HEK293 (cell line): ENCODE data around the gene TWF2.

ENCODE experiments used
- CTCF ChIA-PET: fragments of 350-600 bp; formaldehyde crosslinking; extraction: SDS; loops from one replicate; lab custom pipeline; 2021; ENCODE audit warnings: antibody characterized with exemption; lab: Yijun Ruan, JAX
- POLR2A ChIA-PET: fragments of 300-600 bp; formaldehyde crosslinking; extraction: SDS; loops from one replicate; lab custom pipeline; 2020; ENCODE audit warnings: antibody characterized with exemption, inconsistent platforms; lab: Yijun Ruan, JAX
- H3K27ac ChIP-seq: fragments of 200-500 bp; sonication (Bioruptor generic); 2 replicates; pipeline ENCODE4 v1.5.1; 2014; ENCODE audit warnings: low read depth, low read length, control low read depth, inconsistent platforms; ENCODE audit errors: extremely low read depth
- H3K36me3 ChIP-seq, 2 experiments: fragments of 200-500 bp in 1 of 2; sonication (Bioruptor generic) in 1 of 2; 1 replicate in 1 of 2; 2 replicates in 1 of 2; pipeline ENCODE4 v1.5.1; 2014 to 2017; ENCODE audit warnings: inconsistent platforms in 2 of 2, low read length in 2 of 2; ENCODE audit not compliant: control insufficient read depth in 2 of 2, insufficient read depth in 1 of 2
- H3K4me1 ChIP-seq: fragments of 200-500 bp; sonication (Bioruptor generic); 2 replicates; pipeline ENCODE4 v1.5.1; 2014; ENCODE audit warnings: mild to moderate bottlenecking, low read length, inconsistent platforms; ENCODE audit not compliant: control insufficient read depth, insufficient read depth
- H3K4me3 ChIP-seq: 2 replicates; pipeline ENCODE4 v1.5.1; 2011; ENCODE audit warnings: low read depth, mild to moderate bottlenecking, control low read depth, low read length, moderate library complexity
- H3K9me3 ChIP-seq: fragments of 200-500 bp; sonication (Bioruptor generic); 2 replicates; pipeline ENCODE4 v1.5.1; 2014; ENCODE audit warnings: low read depth, low read length, inconsistent platforms; ENCODE audit not compliant: control insufficient read depth, insufficient read depth
- ATF2 ChIP-seq: fragments of 450-650 bp; formaldehyde crosslinking; IDR thresholded peaks from 2 replicates; pipeline ENCODE4 v1.5.1; 2016; ENCODE audit warnings: missing biosample characterization, missing genetic modification characterization, low read depth
- GLI2 ChIP-seq: fragments of 450-650 bp; formaldehyde crosslinking; IDR thresholded peaks from 2 replicates; pipeline ENCODE4; 2017; ENCODE audit warnings: missing biosample characterization, missing genetic modification characterization, low read depth, borderline replicate concordance
- MEIS1 ChIP-seq: sonication (generic); formaldehyde crosslinking; IDR thresholded peaks from 2 replicates; pipeline ENCODE4 v1.8.1; 2022; ENCODE audit warnings: missing genetic modification reagents, mild to moderate bottlenecking, borderline replicate concordance
- PRDM2 ChIP-seq: fragments of 450-650 bp; formaldehyde crosslinking; IDR thresholded peaks from 2 replicates; pipeline ENCODE4 v1.5.1; 2016; ENCODE audit warnings: missing biosample characterization, missing genetic modification characterization, borderline replicate concordance
- SP7 ChIP-seq: fragments of 450-650 bp; formaldehyde crosslinking; IDR thresholded peaks from 2 replicates; pipeline ENCODE4 v1.5.1; 2016; ENCODE audit warnings: missing biosample characterization, missing genetic modification characterization
- ZNF155 ChIP-seq: fragments of 450-650 bp; formaldehyde crosslinking; IDR thresholded peaks from 2 replicates; pipeline ENCODE4 v1.5.1; 2016; ENCODE audit warnings: missing biosample characterization, missing genetic modification characterization
- ZNF223 ChIP-seq: fragments of 450-650 bp; formaldehyde crosslinking; IDR thresholded peaks from 2 replicates; pipeline ENCODE4 v1.5.1; 2016; ENCODE audit warnings: missing biosample characterization, missing genetic modification characterization
- ZNF350 ChIP-seq: fragments of 450-650 bp; formaldehyde crosslinking; IDR thresholded peaks from 2 replicates; pipeline ENCODE4 v1.5.0; 2017; ENCODE audit warnings: missing biosample characterization, mild to moderate bottlenecking, missing genetic modification characterization
- ZNF354C ChIP-seq: fragments of 450-650 bp; formaldehyde crosslinking; IDR thresholded peaks from 2 replicates; pipeline ENCODE4 v1.5.1; 2016; ENCODE audit warnings: missing biosample characterization, missing genetic modification characterization, low read depth, borderline replicate concordance
- ZNF580 ChIP-seq: fragments of 450-650 bp; formaldehyde crosslinking; IDR thresholded peaks from 2 replicates; pipeline ENCODE4 v1.5.1; 2016; ENCODE audit warnings: missing biosample characterization, missing genetic modification characterization
- ZNF585B ChIP-seq: fragments of 450-650 bp; formaldehyde crosslinking; IDR thresholded peaks from 2 replicates; pipeline ENCODE4 v1.5.1; 2016; ENCODE audit warnings: missing biosample characterization, missing genetic modification characterization
- ZNF670 ChIP-seq: fragments of 450-650 bp; formaldehyde crosslinking; IDR thresholded peaks from 2 replicates; pipeline ENCODE4 v1.5.1; 2016; ENCODE audit warnings: missing biosample characterization, missing genetic modification characterization, low read depth
- ZNF747 ChIP-seq: fragments of 450-650 bp; formaldehyde crosslinking; IDR thresholded peaks from 2 replicates; pipeline ENCODE4 v1.5.1; 2016; ENCODE audit warnings: missing biosample characterization, missing genetic modification characterization
- ZNF791 ChIP-seq: fragments of 450-650 bp; formaldehyde crosslinking; IDR thresholded peaks from 2 replicates; pipeline ENCODE4 v1.5.1; 2016; ENCODE audit warnings: missing biosample characterization, missing genetic modification characterization
- TF ChIP-seq, protein P1 (sequence below): sonication (generic); formaldehyde crosslinking; IDR thresholded peaks from 2 replicates; pipeline ENCODE4 v1.8.1; 2022; ENCODE audit warnings: mild to moderate bottlenecking, moderate library complexity, missing genetic modification reagents
- TF ChIP-seq, protein P2 (sequence below): fragments of 450-650 bp; formaldehyde crosslinking; IDR thresholded peaks from 2 replicates; pipeline ENCODE4 v1.5.1; 2016; ENCODE audit warnings: missing biosample characterization, missing genetic modification characterization

TWF2 gene

GRCh38 chr3:52221141-52221562 is 17.8 kb downstream of the TWF2 start:
- H3K4me3 ChIP-seq = no peak overlapping the region
- peaks cover 0 to 4% of the 10 kb centered on the region in 2 experiments; a peak in 1 of 3 replicates for H3K36me3 ChIP-seq
- ChIA-PET POLR2A (interaction anchor here (1.2 kb wide), 1 partner anchor 11 kb away, joined by 3 read pairs; no protein-coding TSS in a partner anchor), CTCF (interaction anchor here (0.5 to 8.1 kb wide), 27 partner anchors 8 to 233 kb away, joined by 3 to 95 read pairs (median 4); no protein-coding TSS in a partner anchor)
- no peak overlapping the region for H3K27ac ChIP-seq
- H3K4me1 ChIP-seq = no peaks in the 10 kb centered on the region
- H3K9me3 ChIP-seq = no peaks in the 10 kb centered on the region
- TF ChIP-seq SP7 (no peak), ZNF791 (tag by site-specific recombination) (no peak), MEIS1 (CRISPR knock-in tag) (no peak), ZNF580 (tag by site-specific recombination) (no peak), ZNF354C (tag by site-specific recombination) (no peak), ATF2 (no peak), PRDM2 (tag by site-specific recombination) (no peak)
- TF ChIP-seq, protein P1, sequence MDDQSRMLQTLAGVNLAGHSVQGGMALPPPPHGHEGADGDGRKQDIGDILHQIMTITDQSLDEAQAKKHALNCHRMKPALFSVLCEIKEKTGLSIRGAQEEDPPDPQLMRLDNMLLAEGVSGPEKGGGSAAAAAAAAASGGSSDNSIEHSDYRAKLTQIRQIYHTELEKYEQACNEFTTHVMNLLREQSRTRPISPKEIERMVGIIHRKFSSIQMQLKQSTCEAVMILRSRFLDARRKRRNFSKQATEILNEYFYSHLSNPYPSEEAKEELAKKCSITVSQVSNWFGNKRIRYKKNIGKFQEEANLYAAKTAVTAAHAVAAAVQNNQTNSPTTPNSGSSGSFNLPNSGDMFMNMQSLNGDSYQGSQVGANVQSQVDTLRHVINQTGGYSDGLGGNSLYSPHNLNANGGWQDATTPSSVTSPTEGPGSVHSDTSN (CRISPR knock-in tag) = no peak

GRCh38 chr3:52220380-52221026 is 18.5 kb downstream of the TWF2 start:
- no peaks in the 10 kb centered on the region for H3K9me3 ChIP-seq
- CTCF ChIA-PET = interaction anchor here (0.5 to 8.1 kb wide), 34 partner anchors 8 to 229 kb away, joined by 3 to 95 read pairs (median 4); no protein-coding TSS in a partner anchor
- no peak overlapping the region for H3K27ac ChIP-seq
- no peak overlapping the region for H3K4me3 ChIP-seq
- no peaks in the 10 kb centered on the region for H3K4me1 ChIP-seq
- peaks cover 0 to 6% of the 10 kb centered on the region in 2 experiments; a peak in 2 of 3 replicates for H3K36me3 ChIP-seq
- POLR2A ChIA-PET = interaction anchor here (0.7 to 1.2 kb wide), 2 partner anchors 11 to 177 kb away, joined by 3 to 6 read pairs; no protein-coding TSS in a partner anchor
- no peak for TF ChIP-seq ZNF585B
- TF ChIP-seq GLI2 (tag by site-specific recombination) = no peak
- TF ChIP-seq ZNF747 (tag by site-specific recombination) = no peak
- no peak for TF ChIP-seq ZNF350 (tag by site-specific recombination)
- TF ChIP-seq ZNF670 = no peak
- no peak for TF ChIP-seq ATF2
- no peak for TF ChIP-seq ZNF155 (tag by site-specific recombination)
- TF ChIP-seq, protein P2, sequence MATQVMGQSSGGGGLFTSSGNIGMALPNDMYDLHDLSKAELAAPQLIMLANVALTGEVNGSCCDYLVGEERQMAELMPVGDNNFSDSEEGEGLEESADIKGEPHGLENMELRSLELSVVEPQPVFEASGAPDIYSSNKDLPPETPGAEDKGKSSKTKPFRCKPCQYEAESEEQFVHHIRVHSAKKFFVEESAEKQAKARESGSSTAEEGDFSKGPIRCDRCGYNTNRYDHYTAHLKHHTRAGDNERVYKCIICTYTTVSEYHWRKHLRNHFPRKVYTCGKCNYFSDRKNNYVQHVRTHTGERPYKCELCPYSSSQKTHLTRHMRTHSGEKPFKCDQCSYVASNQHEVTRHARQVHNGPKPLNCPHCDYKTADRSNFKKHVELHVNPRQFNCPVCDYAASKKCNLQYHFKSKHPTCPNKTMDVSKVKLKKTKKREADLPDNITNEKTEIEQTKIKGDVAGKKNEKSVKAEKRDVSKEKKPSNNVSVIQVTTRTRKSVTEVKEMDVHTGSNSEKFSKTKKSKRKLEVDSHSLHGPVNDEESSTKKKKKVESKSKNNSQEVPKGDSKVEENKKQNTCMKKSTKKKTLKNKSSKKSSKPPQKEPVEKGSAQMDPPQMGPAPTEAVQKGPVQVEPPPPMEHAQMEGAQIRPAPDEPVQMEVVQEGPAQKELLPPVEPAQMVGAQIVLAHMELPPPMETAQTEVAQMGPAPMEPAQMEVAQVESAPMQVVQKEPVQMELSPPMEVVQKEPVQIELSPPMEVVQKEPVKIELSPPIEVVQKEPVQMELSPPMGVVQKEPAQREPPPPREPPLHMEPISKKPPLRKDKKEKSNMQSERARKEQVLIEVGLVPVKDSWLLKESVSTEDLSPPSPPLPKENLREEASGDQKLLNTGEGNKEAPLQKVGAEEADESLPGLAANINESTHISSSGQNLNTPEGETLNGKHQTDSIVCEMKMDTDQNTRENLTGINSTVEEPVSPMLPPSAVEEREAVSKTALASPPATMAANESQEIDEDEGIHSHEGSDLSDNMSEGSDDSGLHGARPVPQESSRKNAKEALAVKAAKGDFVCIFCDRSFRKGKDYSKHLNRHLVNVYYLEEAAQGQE = no peak
- no peak for TF ChIP-seq ZNF223 (tag by site-specific recombination)
